ENCODE measurements around the gene AMDHD2.
"Not testable (repeated sequence)": the region's sequence is repeated elsewhere in the genome, so short reads cannot be mapped to it uniquely, and the experiment has no call there.

Gene AMDHD2
- 38.8 to 58.3 reads per million in 2 donors for total RNA-seq

GRCh38 chr16:2520097-2520783, at the start of gene AMDHD2:
TSS of gene AMDHD2 (plus strand) at chr16:2520371. CDS start at chr16:2520459, 88 bp downstream.
- DNase-seq: peak; percentile 73 to 95 (median 87)

- no peak for DNase-seq
Observed at GRCh38 chr16:2470603-2471015, 49.6 kb upstream of the AMDHD2 start.

- DNase-seq: no peak
Observed at GRCh38 chr16:2471016-2471652, 49.0 kb upstream of the AMDHD2 start, which contains the start of gene NTN3. TSS of gene NTN3 (plus strand) at chr16:2471297. CDS start at chr16:2471702, 405 bp downstream.

GRCh38 chr16:2471653-2472487, 48.3 kb upstream of the AMDHD2 start:
- DNase-seq: no peak

- no peak for DNase-seq
Observed at GRCh38 chr16:2472488-2472864, 47.7 kb upstream of the AMDHD2 start.

GRCh38 chr16:2472885-2473445, 47.2 kb upstream of the AMDHD2 start:
- no peak for DNase-seq

- peak in 1 of 5 experiments; percentile 11 for DNase-seq
Observed at GRCh38 chr16:2473446-2473926, 46.7 kb upstream of the AMDHD2 start.

GRCh38 chr16:2473999-2474876, 45.9 kb upstream of the AMDHD2 start:
- DNase-seq: peak in 4 of 5 experiments; percentile 29 to 72 (median 52)

GRCh38 chr16:2474877-2475412, 45.2 kb upstream of the AMDHD2 start, which contains the start of gene TBC1D24:
TSS of gene TBC1D24 (plus strand) at chr16:2475127. CDS start at chr16:2496149, 21,022 bp downstream.
- DNase-seq: peak; percentile 63 to 82 (median 66)

- DNase-seq: peak in 2 of 5 experiments; percentile 22 to 40
Observed at GRCh38 chr16:2475413-2476344, 44.5 kb upstream of the AMDHD2 start.

- no peak for DNase-seq
Observed at GRCh38 chr16:2476345-2476720, 43.8 kb upstream of the AMDHD2 start.

GRCh38 chr16:2476741-2477140, 43.4 kb upstream of the AMDHD2 start:
- no peak for DNase-seq

GRCh38 chr16:2477327-2477726, 42.8 kb upstream of the AMDHD2 start:
- DNase-seq: no peak

GRCh38 chr16:2478279-2478678, 41.9 kb upstream of the AMDHD2 start:
- no peak for DNase-seq

GRCh38 chr16:2479996-2480395, 40.2 kb upstream of the AMDHD2 start:
- DNase-seq: not testable (repeated sequence)

GRCh38 chr16:2480948-2481347, 39.2 kb upstream of the AMDHD2 start:
- DNase-seq: no peak

- no peak for DNase-seq
Observed at GRCh38 chr16:2481676-2482075, 38.5 kb upstream of the AMDHD2 start.

- DNase-seq: no peak
Observed at GRCh38 chr16:2482249-2482648, 37.9 kb upstream of the AMDHD2 start.

- DNase-seq: no peak
Observed at GRCh38 chr16:2482708-2483534, 37.2 kb upstream of the AMDHD2 start.
